ENCODE data around the gene SMC1B.
"Not testable (repeated sequence)": the region's sequence is repeated elsewhere in the genome, so short reads cannot be mapped to it uniquely, and the experiment has no call there.

Gene SMC1B

DNA sequence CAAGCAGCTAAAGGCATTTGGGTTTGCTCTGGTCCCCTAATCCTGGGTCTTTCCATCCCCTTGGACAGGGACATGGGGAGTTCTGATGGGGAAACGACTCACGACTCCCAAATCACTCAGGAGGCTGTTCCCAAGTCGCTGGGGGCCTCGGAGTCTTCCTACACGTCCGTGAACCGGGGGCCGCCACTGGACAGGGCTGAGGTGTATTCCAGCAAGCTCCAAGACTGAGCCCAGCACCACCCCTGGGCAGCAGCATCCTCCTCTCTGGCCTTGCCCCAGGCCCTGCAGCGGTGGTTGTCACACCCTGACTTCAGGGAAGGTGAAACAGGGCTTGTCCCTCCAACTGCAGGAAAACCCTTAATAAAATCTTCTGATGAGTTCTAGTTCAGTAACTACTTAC is 117.9 kb downstream of the SMC1B start:
- no peak for DNase-seq

DNA sequence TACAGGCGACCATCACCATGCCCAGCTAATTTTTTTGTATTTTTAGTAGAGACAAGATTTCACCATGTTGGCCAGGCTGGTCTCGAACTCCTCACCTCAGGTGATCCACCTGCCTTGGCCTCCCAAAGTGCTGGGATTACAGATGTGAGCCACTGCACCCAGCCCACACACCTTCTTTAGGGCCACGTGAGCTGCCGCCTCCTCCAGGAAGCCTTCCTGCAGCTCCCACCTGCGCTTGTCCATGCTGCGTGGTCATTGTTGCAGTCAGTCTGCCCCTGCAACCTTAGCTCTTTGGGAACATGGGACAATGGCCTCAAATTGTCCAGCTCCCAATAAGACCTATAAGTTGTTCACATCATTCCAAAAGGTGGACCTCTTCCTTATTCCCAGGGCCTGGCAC is 118.4 kb downstream of the SMC1B start:
- DNase-seq = not testable (repeated sequence)
